GM10248 (cell line): ENCODE results near the gene IQCF6.

ENCODE experiments used
- CTCF ChIA-PET: fragments of 300-600 bp; sonication (Branson Sonifier 250); formaldehyde crosslinking; extraction: SDS; loops from one replicate; lab custom pipeline; 2021; ENCODE audit warnings: antibody characterized with exemption; lab: Yijun Ruan, JAX
- POLR2A ChIA-PET: fragments of 350-650 bp; sonication (Branson Sonifier 250); formaldehyde crosslinking; extraction: SDS; loops from one replicate; lab custom pipeline; 2020; ENCODE audit warnings: antibody characterized with exemption; lab: Yijun Ruan, JAX
- DNase-seq: peaks from one replicate; pipeline ENCODE4 v3.0.0; 2012; ENCODE audit errors: extremely low spot score
- TF ChIP-seq, protein P1 (sequence below): IDR thresholded peaks from 2 replicates; pipeline ENCODE4 v1.5.1; 2012; ENCODE audit warnings: mild to moderate bottlenecking, low read depth; ENCODE audit errors: extremely low read depth, missing control alignments, control extremely low read depth

Gene IQCF6

DNA sequence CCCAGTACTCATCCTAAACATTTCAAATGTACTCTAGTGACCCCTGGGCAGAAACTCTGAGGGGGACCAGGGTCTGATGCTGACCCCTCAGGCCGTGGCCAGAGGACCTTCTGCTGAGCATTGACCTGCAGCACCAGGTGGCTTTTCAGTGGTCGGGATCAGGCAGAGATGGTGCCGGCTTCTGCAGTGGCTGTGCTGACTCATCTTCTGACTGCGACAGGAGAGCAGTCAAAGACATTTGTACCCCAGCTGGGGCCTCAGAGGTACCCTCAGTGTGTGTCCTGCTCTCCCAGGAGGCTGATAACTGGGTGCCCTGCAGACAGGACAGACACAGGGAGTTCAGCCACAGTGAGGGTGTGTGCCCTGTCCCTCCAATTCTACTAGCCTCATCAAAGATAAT, 36.6 kb upstream of the IQCF6 start:
- ChIA-PET POLR2A (no interaction called here), CTCF (no interaction called here)

DNA sequence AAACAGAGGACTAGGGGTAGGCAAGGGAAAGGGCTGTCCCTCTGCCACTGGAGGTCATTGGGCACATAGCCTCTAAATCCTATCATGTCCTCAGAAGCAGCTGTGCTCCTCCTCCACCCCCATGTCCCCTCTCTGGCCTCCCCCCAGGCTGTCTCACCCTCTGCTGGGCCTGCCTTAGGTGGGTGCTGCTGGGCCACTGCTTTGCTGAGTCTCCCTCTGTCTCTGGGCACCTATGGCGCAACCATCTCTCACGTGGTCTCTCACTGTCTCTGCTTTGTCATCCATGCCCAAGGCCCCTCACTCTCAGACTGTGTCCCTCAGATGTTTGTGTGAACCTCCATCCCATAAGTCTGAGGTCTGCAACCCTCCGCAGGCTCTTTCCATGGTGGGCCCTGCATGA, 35.0 kb upstream of the IQCF6 start:
- POLR2A ChIA-PET, result no interaction called here
- TF ChIP-seq, protein P1, sequence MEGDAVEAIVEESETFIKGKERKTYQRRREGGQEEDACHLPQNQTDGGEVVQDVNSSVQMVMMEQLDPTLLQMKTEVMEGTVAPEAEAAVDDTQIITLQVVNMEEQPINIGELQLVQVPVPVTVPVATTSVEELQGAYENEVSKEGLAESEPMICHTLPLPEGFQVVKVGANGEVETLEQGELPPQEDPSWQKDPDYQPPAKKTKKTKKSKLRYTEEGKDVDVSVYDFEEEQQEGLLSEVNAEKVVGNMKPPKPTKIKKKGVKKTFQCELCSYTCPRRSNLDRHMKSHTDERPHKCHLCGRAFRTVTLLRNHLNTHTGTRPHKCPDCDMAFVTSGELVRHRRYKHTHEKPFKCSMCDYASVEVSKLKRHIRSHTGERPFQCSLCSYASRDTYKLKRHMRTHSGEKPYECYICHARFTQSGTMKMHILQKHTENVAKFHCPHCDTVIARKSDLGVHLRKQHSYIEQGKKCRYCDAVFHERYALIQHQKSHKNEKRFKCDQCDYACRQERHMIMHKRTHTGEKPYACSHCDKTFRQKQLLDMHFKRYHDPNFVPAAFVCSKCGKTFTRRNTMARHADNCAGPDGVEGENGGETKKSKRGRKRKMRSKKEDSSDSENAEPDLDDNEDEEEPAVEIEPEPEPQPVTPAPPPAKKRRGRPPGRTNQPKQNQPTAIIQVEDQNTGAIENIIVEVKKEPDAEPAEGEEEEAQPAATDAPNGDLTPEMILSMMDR, result no peak
- no peak for DNase-seq
- CTCF ChIA-PET, result no interaction called here

More for the DNA sequence above, 36.6 kb upstream of the IQCF6 start:
- TF ChIP-seq, protein P1, result no peak
- DNase-seq, result no peak

DNA sequence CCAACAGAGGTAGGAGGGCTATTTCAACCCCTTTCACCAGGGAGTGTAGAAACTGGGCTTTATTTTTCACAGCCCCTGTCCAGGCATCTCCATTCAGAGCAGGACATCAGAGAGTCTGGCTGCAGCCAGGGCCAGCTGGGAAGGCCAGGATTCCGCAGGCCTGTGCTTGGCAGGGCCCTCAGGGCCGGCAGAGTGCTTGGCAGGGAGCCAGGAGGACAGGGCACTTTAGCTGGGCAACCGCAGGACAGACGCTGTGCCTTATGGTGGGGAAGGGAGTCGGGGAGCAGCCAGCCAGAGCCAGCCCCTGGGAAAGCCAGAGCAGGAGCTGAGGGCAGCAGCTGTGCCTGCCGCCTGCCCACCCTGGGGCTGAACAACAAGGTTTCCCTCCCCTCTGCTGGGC, 34.5 kb upstream of the IQCF6 start:
- TF ChIP-seq, protein P1, result no peak
- ChIA-PET CTCF (no interaction called here), POLR2A (no interaction called here)
- DNase-seq, result no peak

DNA sequence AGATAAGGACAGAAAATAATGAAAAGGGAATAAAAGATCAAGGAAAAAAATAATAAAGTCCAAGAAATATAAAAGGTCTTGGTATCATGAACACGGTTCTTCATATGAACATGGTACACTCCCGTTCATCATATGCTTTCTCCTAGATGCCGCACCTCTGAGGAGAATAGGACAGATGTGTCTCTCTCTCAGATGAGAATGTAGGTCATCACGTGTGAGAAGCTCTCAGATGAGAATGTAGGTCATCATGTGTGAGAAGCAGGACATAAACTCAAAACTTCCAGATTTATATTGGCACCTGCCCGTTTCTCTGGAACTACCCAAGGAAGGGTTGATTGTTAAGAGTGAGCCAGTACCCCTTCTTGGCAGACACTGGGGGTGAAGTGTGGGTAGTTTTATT, 29.9 kb upstream of the IQCF6 start:
- ChIA-PET CTCF (interaction anchor here (1.3 to 1.4 kb wide), 2 partner anchors 9 to 17 kb away, joined by 3 to 6 read pairs; no protein-coding TSS in a partner anchor), POLR2A (no interaction called here)
- DNase-seq, result no peak
- TF ChIP-seq, protein P1, result no peak

DNA sequence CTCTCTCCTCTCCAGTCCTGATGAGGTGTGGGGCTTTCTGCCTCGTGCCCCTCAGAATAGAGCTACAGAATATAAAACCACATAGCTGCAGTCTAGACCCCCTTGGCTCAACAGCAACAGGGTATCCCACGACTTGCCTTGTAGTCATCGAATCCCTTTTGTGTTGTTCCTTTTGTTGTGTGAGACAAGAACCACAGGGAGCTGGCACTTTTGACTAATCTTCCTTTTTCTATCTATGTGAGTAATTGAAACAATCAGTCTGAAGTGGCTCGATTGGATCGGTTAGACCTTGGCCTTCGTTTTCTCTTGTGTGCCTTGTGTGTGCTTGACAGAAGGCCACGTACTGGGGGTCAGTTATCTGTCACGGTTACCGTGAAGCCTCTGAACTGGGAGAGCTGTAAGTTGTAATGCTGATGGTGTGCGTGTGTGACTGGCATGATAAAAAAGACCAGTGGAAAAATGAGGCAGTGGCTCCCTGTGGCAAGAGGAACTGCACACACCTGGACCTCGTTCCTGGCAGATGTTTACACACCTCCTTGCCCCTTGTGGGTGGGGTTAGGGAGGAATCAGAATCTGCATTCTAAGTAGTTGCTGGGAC, 23.2 kb upstream of the IQCF6 start:
- ChIA-PET POLR2A (no interaction called here), CTCF (interaction anchor here (0.7 to 3.2 kb wide), 4 partner anchors 18 to 413 kb away, joined by 3 to 18 read pairs (median 4); no protein-coding TSS in a partner anchor)
- DNase-seq, result no peak
- TF ChIP-seq, protein P1, result no peak

- ChIA-PET POLR2A (no interaction called here), CTCF (interaction anchor here (0.8 to 3.2 kb wide), 12 partner anchors 11 to 1175 kb away, joined by 3 to 18 read pairs (median 4); no protein-coding TSS in a partner anchor)
- no peak for DNase-seq
- TF ChIP-seq, protein P1, result no peak
Observed at GRCh38 chr3:51800750-51801125, 21.7 kb upstream of the IQCF6 start.
